ENCODE results near the gene NDUFB8. TPM values are rescaled to one million over a fixed set of nuclear protein-coding genes. Genes with fewer than 3 reads are reported as not detected.
A peak's percentile ranks its signal among the peaks of the same experiment; 100 is the strongest.

The NDUFB8 gene
- total and polyA plus RNA-seq, 7 donors = 168 to 383 (median 221) TPM

DNA sequence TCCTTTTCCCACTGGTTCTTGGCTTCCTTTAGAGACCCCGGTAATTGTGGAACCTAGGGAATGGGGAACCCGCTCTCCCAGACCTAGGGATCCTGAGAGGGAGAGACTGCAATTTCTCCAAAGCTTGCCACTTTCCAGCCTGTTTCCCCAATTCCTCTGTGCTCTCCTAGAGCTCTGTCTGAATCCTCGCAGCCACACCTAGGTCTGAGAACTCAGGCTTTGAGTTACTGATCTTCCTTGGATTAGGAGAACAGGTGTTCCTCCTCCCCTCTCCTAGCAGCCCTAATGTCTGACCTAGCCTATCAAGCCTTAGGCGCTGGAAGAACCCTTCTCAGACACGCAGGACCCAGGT lies 46.9 kb downstream of the NDUFB8 start:
- peaks cover 12% of the 10 kb centered on the region for H3K4me1 ChIP-seq
- peak overlapping the region; percentile 67 for H3K4me3 ChIP-seq
- H3K36me3 ChIP-seq (ENCODE audit: insufficient read depth in 1 of 2, low read depth in 1 of 2) = peaks cover 0 to 17% of the 10 kb centered on the region in 2 donors
- H3K27ac ChIP-seq = no peak overlapping the region
- H3K9me3 ChIP-seq = no peaks in the 10 kb centered on the region
- intact Hi-C loops (cut with DNase I) = loop anchor here in 1 of 2 donors (5.0 kb wide), 1 partner anchor 34 kb away; the partner anchor contains the start of gene SEC31B
- peak in 1 of 4 donors; percentile 1 for ATAC-seq
- no peak for DNase-seq
- TF ChIP-seq, protein P1, sequence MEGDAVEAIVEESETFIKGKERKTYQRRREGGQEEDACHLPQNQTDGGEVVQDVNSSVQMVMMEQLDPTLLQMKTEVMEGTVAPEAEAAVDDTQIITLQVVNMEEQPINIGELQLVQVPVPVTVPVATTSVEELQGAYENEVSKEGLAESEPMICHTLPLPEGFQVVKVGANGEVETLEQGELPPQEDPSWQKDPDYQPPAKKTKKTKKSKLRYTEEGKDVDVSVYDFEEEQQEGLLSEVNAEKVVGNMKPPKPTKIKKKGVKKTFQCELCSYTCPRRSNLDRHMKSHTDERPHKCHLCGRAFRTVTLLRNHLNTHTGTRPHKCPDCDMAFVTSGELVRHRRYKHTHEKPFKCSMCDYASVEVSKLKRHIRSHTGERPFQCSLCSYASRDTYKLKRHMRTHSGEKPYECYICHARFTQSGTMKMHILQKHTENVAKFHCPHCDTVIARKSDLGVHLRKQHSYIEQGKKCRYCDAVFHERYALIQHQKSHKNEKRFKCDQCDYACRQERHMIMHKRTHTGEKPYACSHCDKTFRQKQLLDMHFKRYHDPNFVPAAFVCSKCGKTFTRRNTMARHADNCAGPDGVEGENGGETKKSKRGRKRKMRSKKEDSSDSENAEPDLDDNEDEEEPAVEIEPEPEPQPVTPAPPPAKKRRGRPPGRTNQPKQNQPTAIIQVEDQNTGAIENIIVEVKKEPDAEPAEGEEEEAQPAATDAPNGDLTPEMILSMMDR (IDR thresholded peaks at IDR 0.05) = no peak
- peaks cover 0 to 25% (median 0%) of the 10 kb centered on the region in 3 donors for H3K27me3 ChIP-seq (ENCODE audit: insufficient read depth in 3 of 3, low read length in 2 of 3)
- WGBS, 3 donors = 35 to 43% (median 39%) methylated on average over 5 of the region's 5 CpGs

DNA sequence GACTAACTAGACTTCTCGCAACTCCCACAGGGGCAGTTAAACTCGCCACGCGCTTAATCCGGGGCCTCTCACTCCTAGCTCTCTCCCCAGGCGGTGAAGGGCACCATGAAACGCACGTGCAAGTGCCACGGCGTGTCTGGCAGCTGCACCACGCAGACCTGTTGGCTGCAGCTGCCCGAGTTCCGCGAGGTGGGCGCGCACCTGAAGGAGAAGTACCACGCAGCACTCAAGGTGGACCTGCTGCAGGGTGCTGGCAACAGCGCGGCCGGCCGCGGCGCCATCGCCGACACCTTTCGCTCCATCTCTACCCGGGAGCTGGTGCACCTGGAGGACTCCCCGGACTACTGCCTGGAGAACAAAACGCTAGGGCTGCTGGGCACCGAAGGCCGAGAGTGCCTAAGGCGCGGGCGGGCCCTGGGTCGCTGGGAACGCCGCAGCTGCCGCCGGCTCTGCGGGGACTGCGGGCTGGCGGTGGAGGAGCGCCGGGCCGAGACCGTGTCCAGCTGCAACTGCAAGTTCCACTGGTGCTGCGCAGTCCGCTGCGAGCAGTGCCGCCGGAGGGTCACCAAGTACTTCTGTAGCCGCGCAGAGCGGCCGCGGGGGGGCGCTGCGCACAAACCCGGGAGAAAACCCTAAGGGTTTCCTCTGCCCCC lies 47.4 kb downstream of the NDUFB8 start:
- H3K27ac ChIP-seq = no peak overlapping the region
- H3K36me3 ChIP-seq (ENCODE audit: insufficient read depth in 1 of 2, low read depth in 1 of 2) = peaks cover 0 to 12% of the 10 kb centered on the region in 2 donors
- ATAC-seq (peak; percentile 83 to 91 (median 85)), DNase-seq (peak; percentile 73 to 85)
- peaks cover 12% of the 10 kb centered on the region for H3K4me1 ChIP-seq
- TF ChIP-seq, protein P1 (IDR thresholded peaks at IDR 0.05) = peak; percentile 73
- WGBS, 3 donors = 0 to 1% (median 1%) methylated on average over 55 to 59 of the region's 59 CpGs
- peaks cover 0 to 25% (median 0%) of the 10 kb centered on the region in 3 donors for H3K27me3 ChIP-seq (ENCODE audit: insufficient read depth in 3 of 3, low read length in 2 of 3)
- peak overlapping the region; percentile 67 for H3K4me3 ChIP-seq
- no peaks in the 10 kb centered on the region for H3K9me3 ChIP-seq
- intact Hi-C loops (cut with DNase I) = loop anchor here in 1 of 2 donors (5.0 kb wide), 1 partner anchor 35 kb away; the partner anchor contains the start of gene SEC31B

DNA sequence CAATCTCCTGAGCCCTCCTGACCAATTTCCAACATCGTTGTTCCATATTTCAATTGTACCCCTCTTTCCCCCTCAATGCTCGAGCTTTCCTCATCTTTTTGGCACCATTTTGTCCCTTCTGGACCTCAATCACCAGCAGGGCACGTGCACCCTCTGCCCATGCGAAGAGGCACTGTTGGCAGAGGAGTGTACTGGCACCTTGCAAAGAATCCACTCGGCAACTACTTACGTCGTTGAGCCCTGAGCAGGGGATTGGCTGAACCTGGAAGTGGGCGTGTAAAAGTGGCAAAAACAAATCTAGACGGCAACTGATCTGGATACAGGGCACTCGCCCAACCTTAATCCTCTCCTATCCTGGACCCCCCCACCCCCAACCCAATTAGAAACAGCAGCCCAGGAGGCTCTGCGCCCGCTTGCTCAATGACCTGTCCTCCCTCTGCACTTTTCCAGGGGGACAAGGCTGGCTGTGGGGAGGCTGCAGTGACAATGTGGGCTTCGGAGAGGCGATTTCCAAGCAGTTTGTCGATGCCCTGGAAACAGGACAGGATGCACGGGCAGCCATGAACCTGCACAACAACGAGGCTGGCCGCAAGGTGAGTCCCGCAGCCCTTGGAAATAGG lies 48.1 kb downstream of the NDUFB8 start:
- peaks cover 0 to 12% of the 10 kb centered on the region in 2 donors for H3K36me3 ChIP-seq (ENCODE audit: insufficient read depth in 1 of 2, low read depth in 1 of 2)
- ATAC-seq (peak; percentile 94 to 98 (median 96)), DNase-seq (peak; percentile 79 to 86)
- intact Hi-C loops (cut with DNase I) = loop anchor here in 1 of 2 donors (5.0 kb wide), 1 partner anchor 36 kb away; the partner anchor contains the start of gene SEC31B
- WGBS, 3 donors = 2 to 3% (median 2%) methylated on average over 19 of the region's 19 CpGs
- peak overlapping the region; percentile 67 for H3K4me3 ChIP-seq
- H3K9me3 ChIP-seq = no peaks in the 10 kb centered on the region
- H3K4me1 ChIP-seq = peaks cover 12% of the 10 kb centered on the region
- peaks cover 0 to 25% (median 0%) of the 10 kb centered on the region in 3 donors for H3K27me3 ChIP-seq (ENCODE audit: insufficient read depth in 3 of 3, low read length in 2 of 3)
- H3K27ac ChIP-seq = no peak overlapping the region
- TF ChIP-seq, protein P1 (IDR thresholded peaks at IDR 0.05) = no peak

DNA sequence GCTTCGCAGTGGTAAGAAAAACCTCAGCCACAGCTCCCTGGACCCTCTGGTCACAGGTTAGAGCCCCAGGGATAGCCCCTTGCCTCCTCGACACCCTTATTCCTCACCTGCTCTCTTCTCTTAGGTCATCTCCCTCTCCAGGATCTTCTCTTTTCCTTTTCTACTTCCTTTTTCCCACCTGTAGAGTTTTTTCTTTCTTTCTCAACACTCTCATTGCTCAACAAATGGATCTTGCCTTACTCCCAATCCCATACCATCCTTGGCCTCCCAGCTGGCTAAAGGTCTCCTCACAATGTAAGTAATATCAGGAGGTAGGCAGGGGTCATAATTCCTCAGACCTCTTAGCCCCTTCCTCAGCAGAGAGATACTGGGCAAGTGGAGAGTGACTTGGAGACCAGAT lies 49.7 kb downstream of the NDUFB8 start:
- ATAC-seq = no peak
- WGBS, 3 donors = 60 to 65% (median 64%) methylated on average over 2 of the region's 2 CpGs

More for the DNA sequence above, 49.7 kb downstream of the NDUFB8 start:
- Histone ChIP-seq H3K27me3 (ENCODE audit: insufficient read depth in 3 of 3, low read length in 2 of 3) (peaks cover 0 to 25% (median 0%) of the 10 kb centered on the region in 3 donors), H3K9me3 (no peaks in the 10 kb centered on the region), H3K4me1 (peaks cover 12% of the 10 kb centered on the region), H3K4me3 (no peak overlapping the region), H3K36me3 (ENCODE audit: insufficient read depth in 1 of 2, low read depth in 1 of 2) (peaks cover 0 to 3% of the 10 kb centered on the region in 2 donors), H3K27ac (no peak overlapping the region)
- DNase-seq = no peak
- TF ChIP-seq, protein P1 (IDR thresholded peaks at IDR 0.05) = no peak
- intact Hi-C loops (cut with DNase I) = loop anchor here in 1 of 2 donors (5.0 kb wide), 1 partner anchor 37 kb away; the partner anchor contains the start of gene SEC31B
